Activated CD4-positive, alpha-beta T cell treated with anti-CD3 and anti-CD28 coated beads, Interleukin-2, amount 50 U/mL, for 4 hours (primary cell): Measurements from ENCODE around the gene DCDC2.
"Not testable (repeated sequence)": the region's sequence is repeated elsewhere in the genome, so short reads cannot be mapped to it uniquely, and the experiment has no call there.

Source experiments
- DNase-seq, 2 experiments: peaks; one replicate each; pipeline ENCODE4 v3.0.0-alpha.2; 2020

The DCDC2 gene

DNA sequence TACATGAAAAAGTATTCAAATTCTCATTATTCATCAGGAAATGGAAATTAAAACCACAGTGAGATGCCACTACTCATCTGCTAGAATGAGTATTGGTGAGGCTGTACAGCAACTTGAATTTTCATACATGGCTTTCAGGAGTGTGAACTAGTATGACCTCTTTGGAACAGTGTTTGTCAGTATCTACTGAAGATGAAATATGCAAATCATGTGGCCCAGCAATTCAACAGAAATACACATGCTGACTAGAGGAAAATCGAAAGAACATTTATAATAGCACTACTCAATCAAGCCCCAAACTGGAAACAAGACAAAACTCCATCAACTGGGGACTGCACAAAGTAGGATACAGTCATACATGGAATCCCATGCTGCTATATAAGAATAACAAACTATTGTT lies 102.2 kb downstream of the DCDC2 start:
- DNase-seq, result no peak

DNA sequence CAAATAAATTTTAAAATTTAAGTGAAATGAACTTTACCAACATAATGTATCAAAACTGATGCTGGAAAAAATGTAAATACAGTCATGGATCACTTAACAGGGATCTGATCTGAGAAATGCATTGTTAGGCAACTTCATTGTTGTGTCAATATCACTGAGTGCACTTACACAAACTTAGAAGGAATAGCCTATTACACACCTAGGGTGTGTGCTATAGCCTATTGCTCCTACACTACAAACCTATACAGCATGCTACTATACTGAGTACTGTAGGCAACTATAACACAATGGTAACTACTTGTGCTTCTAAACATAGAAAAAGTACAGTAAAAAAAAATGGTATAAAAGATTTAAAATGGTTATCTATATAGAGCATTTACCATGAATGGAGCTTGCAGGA lies 104.5 kb downstream of the DCDC2 start:
- DNase-seq, result no peak

DNA sequence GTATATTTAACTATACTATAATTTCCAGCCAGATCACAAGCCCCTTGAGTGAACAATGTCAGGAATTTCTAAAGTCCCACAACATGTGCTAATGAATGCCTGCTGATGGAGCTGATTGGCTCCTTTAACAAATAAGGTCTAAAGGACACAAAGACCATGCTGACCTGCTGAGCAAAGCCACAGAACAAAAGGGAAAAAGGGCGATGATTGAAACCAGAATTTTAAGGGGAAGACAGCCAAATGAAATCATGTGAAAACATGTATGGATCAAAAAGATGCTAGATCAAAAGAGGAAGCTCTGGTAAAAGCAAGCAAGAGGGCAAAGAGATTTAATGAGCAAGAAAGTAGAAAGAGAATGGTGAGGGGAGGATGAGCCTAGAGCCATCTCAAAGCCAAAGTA lies 105.6 kb downstream of the DCDC2 start:
- no peak for DNase-seq

DNA sequence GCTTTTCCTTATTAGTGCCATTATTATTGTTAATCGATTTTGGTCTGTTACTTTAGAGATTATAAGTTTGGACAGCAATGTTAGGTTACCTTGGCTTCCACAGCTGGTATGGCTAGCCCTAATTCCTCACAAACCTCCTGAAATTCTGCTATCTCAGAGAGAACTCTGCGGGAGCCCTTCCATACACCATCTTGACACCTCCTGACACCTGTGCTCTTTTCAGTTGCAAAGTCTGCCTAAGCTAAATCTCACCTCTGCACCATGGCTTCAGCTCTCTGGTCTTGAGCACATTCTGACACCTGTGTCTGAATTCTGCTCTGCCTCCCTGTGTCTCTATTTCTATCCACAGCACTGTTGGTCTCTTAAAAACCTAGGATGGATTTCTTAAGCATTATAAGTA lies 106.5 kb downstream of the DCDC2 start:
- DNase-seq, result no peak

DNA sequence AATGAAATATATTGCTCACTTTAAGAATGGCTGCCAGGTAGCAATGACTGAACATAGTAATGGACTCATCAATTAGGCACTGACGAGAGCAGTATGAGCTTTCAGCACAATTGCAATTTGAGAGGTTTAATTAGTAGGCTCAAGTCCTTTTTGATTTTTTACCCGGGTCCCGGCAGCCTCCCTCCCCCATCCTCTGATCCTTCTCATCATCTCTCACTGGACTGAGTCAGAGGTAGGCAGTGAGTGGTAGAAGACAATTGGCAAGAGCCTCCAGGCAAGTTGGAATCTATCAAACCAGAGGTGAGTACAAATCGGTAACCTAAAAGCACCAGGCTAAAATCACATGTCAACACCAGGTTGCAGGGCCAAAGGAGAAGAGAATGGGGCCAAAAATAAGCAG lies 107.9 kb downstream of the DCDC2 start:
- DNase-seq, result no peak

DNA sequence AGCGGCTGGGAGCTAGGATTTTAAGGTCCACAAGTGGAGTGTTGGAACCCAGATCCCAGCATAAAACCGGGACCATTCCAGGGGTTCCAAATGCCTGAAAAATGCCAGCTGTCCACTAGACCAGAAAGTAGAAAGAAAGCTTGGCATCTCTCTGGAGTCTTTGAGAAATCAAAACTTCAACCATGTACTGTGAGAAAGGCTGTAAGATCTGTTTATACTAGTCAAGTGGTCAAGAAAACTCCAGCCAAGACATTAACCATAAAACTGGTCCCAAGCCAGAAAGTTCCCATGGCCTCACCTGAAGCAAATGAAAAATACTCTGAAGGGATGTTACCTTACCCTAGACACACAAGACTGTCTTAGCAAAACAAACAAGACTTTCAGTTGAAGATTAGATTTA lies 112.6 kb downstream of the DCDC2 start:
- DNase-seq, result no peak

DNA sequence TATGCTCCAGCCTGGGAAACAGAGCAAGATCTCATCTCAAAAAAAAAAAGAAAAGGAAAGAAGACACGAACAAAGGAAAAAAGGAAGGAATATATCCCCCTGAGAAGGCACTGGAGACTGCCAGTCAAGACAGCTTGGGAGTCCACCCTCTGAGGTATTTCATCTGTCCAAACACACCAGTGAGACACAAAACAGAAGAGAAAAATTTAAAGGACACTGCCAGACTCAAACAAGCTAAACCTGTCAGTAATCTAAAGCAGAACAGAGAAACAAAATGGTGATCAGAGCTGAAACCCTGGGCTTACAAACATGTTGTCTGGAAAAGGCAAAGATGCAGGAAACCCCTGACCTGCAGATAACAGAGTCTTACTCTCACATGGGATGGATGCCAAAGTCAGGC lies 114.9 kb downstream of the DCDC2 start:
- no peak for DNase-seq

DNA sequence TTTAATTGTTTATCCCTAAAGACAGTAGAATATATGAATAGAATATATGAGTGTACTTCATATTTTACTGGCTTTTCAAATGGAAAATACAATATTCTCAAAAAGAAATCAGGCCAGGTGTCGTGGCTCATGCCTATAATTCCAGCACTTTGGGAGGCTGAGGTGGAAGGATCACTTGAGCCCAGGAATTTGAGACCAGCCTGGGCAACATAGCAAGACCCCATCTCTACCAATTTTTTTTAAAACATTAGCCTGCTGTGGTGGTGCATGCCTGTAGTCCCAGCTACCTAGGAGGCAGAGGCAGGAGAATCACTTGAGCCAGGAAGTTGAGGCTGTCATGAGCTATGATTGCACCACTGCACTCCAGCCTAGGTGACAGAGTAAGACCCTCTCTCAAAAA lies 116.1 kb downstream of the DCDC2 start:
- DNase-seq, result not testable (repeated sequence)

DNA sequence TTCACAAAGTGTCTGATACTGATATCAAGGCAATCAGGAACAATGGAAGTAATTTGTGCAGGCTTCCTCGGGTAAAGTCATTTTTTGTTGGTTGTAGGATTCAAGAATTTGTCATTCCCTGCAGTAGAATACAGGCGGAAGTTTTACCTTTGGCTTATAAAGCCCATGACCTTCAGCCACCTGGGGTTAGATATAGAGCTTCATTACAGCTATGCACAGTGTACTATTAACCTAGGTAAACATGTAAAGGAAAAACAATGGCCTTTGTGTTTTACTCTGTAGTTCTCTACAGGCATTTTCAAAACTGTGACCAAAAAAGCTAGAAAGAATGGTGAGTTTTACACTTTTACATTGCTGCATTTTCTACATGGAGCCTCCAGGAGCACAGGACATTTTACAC lies 116.9 kb downstream of the DCDC2 start:
- DNase-seq, result no peak

DNA sequence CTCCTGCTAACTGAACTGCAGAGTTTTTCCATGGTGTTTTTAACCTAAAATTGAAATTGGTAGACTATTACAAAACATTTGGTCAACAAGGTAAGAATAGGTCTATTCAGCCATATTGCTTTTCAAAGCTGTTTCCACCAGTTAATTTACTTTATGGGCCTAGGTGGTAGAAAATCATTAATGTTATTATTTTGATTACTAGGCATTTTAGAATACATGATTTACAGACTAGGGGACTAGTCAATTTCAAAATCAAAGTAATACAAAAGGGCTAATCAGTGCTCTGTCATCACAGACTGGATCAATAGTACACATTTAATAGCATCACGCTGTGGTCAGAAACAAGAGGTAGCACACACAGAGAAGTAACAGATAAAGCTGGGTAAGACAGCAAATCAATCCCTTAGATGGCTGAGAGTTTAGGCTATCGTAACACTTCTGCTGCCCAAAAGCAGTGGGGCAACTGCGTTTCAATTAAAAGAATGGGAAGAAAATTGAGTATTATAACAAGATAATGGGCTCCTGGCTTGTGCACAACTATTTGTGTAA lies 117.4 kb downstream of the DCDC2 start:
- DNase-seq, result no peak

DNA sequence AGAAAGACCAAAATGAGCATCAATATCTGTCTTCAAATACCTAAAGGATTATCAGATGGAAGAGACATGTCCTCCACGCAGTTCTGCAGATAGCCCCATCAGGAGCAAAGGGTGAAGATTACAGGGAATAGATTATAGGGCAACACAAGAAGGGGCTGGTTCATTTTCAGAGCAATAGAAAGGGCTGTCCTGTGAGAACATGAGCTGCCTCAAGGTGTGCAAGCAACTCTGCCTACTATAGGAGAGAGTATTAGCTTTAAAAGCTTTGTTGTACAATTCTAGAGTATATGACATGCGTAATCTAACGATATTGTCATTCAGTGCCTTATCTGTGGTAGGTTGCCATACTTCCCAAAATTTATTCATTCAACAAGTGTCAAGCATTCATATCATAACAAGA lies 119.2 kb downstream of the DCDC2 start:
- DNase-seq, result no peak

DNA sequence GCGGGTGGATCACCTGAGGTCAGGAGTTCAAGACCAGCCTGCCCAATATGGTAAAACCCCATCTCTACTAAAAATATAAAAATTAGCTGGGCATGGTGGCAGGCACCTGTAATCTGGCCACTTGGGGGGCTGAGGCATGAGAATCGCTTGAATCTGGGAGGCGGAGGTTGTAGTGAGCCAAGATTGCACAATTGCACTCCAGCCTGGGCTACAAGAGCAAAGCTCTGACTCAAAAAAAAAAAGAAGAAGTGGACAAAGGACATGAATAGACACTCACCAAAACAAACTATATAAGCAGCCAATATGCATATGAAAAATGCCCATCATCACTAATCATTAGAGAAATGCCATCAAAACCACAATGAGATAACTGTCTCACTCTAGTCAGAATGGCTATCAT lies 121.1 kb downstream of the DCDC2 start:
- not testable (repeated sequence) for DNase-seq

DNA sequence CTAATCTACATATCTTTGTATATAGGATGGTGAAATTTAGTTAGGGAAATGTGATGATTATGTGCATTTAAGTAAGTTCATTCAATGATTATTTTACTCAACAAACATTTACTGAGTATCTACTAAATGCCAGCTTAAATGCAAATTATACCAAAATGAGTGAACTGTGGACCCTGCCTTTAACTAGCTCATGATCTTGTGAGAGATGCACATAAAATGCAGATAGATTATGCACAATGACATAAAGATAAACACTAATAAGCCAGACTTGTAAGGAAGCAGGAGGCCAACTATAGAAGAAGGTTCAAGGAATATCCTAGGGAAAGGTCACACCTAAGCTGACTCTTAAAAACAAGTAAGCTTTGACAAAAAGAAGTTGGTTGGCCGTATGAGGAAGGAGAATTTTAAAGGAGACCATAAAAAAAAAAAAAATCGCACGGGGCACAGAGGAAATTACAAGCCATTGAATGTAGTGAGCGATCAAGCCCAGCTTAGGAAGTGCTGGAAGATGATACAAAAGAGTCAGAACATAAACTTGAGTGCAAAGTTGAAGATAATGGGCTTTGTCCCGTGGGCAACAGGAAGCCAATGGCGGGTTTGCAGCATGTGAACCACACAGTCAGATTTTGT lies 123.9 kb downstream of the DCDC2 start:
- no peak for DNase-seq

DNA sequence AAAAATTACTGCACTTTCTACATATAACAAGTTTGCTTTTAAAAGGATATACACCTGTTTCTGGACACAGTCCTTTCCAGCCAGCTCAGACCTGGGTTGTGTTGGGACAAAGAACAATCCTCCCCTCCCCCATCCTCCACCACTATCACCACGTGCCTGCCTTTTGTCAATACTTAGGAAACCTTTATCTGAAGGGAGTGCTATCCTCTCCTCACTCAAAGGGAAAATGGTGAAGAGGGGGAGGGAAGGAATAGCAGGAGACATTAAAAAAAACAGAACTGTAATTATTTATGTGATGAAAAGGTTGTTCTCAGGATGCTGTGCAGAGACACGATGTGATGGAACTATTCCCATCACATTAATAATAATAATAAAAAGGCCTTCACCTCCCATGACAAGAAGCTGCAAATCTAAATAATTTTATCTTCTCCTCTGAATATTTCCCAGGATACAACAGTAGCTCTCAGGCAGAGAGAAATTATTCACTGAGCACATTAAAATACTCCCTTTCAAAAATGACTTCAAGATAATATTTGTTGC lies 126.4 kb downstream of the DCDC2 start:
- no peak for DNase-seq

DNA sequence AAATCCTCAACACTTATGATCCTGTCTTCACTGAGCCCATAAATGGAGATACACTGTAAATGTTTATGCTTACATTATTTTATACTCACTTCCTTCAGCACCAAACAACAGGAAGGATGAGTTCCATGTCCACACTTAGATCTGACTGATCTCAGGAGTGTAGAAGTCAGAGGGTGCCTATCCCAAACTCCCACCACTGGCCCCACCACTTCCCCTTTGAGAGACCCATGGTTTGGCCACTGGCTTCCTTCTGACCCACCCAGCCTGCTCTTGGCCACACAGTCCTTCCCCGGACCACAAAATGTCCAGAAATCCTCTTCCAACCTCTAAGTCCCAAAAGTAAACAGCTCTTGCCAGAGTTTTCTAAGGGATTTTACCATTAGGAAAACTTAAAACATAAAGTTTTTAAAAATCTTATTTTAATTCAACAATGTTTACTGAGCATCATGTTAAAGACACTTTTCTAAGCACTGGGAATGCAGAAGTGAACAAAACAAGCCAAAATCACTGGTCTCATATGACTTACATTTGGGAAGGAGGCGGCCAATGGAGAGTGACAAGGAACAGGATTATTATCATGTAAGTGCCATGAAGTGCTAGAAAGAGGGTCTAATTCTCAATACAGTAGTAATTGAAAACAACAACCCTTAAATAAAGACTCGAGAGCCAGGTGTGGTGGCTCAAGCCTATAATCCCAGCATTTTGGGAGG lies 128.0 kb downstream of the DCDC2 start:
- no peak for DNase-seq

DNA sequence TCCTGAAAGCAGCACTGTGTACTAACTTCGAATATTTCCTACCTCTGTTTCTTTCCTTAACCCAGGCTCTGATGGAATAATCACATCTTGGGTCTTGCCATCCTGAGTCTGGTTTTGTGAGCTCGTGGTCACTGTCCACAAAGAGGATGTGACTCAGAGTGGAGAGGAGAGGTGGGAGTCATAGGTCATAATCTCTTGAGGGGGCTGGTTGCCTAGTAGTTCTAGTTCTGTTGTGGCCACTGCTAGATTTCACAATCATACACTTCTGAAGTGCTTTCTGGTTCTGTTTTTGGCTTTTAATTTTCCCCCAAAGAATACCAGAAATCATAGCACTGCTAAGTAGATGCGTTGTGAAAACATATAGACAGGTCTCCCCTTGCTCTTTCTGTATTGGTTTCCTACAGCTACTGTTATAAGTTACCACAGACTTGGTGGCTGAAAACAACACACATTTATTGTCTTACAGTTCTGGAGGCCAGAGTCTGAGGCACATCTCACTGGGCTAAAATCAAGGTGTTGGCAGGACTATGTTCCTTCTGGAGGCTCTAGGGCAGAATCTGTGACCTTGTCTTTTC lies 129.1 kb downstream of the DCDC2 start:
- no peak for DNase-seq

DNA sequence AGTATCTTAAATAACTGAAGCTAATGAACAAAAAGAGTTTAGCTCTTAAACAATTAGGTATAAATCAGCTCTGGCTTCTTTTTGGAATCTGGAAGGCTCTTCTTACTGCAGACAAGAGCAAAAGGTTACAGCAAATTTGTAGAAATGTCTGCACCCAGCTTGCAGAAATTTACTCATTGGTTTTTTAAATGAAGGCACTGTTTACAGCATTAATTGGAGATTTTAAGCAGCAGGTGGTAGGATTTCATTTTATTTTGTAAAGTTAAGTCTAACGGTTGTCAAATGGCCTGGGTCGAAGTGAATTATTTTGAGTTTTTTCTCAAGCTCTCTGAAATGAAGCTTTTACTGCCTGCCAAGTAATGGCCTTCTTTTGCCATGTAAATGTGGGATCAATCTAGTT lies 129.7 kb downstream of the DCDC2 start:
- no peak for DNase-seq

DNA sequence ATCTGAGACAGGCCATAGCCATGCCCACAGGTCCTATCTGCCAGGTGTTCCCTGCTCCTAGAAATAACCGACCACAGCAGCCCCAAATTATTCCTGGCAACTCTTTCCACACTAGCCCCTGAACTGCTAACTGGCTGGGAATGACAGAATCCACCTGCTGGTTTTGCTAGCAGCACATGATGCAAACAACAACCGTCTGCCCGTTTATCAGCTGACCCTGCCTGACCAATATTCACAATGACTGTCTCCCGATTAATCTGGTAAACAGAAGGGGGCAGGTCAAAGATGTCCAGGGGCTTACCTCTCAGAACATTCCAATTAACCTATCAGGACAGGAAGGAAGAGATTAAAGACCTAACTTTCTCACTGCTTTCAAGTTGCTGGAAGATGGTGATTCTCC lies 130.3 kb downstream of the DCDC2 start:
- DNase-seq, result no peak

DNA sequence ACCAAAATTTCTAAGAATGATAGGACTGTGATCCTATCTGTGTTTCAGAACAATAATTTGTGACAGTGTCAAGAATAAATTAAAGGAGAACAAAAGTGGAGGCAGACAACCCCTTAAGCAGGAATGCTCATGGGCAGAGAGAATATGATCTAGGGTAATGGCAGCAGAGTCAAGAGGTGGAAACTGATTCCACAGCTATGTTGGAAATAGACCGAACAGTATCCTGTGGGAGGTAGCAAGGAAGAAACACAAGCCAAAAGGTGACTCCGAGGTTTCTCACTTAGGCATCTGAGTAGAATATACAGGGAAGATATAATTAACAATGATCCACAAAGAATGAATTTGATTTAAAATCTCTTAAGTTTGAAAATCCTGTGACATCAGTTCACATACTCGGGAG lies 131.3 kb downstream of the DCDC2 start:
- no peak for DNase-seq

DNA sequence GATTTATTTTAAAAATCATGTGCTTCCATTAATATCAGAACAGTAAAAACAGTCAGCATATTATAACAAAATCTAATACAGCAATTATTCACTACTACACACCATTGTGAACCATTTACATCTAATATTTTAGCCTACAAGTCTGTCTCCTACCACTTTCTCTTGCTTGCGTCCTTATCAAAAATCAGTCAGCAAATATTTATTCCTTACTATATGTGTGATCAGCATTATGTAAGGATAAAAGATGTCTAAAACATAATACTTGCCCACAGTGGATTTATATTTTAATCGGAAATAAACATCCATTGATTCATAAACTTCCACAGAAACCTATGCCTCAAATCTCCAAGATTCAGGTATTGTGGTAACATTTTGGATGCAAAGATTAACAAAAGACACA lies 132.0 kb downstream of the DCDC2 start:
- DNase-seq, result no peak

DNA sequence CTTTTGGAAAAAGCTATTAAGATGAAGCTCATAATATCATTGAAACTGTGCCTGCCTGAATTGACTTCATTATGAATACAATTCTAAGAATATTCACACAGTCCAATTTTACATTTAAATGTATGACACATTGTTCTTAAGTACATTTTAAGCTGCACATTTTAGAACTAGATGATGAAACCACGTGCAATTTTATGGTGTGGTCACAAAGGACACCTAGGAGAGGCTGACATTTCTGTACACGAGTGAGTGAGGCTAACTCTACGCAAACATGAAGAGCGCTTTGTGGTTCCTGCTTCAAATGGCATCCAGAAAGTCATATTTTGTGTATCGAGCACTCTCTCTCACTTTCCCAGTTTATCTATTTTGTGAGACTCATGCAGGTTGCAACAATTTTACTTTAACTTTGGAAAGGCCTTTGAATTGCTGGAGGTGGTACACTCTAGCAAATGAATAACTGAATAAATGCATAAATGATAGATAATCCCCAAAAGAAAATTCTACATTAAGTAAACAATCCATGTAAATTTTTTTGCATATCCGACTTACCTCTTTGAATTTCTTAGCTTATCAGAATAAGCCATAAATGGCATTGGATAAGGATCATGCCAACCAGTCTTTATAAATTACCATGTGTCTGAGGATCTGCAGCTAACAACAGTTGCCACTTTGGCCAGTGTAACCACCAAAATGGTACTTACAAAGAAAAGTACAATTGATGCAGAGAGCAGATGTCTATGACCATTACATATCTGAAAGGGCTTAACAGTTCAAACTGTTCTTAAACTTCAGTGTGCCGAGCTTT lies 134.5 kb downstream of the DCDC2 start:
- DNase-seq, result no peak

DNA sequence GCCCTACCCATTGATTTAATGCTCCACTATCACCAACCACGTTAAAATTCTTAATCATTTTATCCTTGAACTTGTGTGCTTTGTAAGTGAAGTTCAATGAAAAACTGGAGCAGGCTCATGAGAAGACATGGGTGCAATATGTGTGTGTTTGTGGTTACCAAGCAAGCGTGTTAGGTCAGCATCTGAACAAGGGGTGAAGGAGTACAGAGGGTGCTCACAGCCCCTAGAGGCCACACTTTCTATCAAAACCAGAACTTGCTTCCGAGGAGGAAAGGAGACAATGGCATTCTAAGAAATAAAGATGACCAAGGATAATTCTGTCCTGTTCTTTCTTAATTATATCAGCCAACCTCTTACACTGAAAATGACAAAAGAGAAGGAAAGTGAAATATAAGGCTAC lies 138.2 kb downstream of the DCDC2 start:
- no peak for DNase-seq

DNA sequence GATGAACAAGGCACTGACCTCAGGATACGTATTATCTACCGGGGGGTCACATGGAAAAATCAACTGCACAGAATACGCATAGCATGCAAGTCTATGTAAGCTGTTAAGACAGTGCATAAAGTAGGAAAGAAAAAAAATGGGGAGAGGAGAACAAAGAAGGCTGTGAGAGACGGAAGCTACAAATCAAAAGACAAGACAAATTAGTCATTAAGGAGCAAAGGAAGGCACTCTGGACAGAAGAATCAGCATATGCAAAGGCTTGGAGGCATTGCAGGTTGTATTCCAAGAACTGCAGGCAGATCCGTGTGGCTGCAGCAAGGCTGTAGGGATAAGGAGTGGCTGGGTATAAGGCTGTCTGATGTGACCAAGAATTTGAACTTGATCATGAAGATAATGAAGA lies 142.9 kb downstream of the DCDC2 start:
- no peak for DNase-seq
